ENCODE results near the gene CD200R1L. TPM values are rescaled to one million over a fixed set of nuclear protein-coding genes. Genes with fewer than 3 reads are reported as not detected.

Gene CD200R1L
- total RNA-seq, 4 donors from 2014 or later, result not detected

DNA sequence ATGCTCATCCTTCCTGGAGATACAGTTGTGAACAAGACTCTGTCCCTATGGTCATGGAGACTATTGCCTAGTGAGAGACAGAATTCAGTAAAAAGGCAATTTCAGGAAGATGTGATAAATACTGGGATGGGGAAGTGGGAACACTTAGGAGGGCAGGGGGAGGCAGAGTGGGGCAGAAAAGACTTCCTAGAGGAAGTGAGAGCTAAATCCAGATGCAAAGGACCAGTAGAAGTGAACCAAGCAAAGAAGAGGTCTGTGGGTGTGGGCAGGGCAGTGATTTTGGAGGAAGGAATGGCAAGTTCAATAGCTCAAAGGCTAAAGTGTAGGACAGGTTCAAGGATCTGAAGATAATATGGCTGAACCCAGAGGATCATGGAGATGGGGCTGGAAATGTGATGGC is 68.9 kb downstream of the CD200R1L start:
- Histone ChIP-seq H3K27ac (peak overlapping the region; percentile 51), H3K4me3 (no peak overlapping the region), H3K27me3 (no peaks in the 10 kb centered on the region), H3K4me1 (peaks cover 59% of the 10 kb centered on the region), H3K36me3 (no peaks in the 10 kb centered on the region), H3K9me3 (no peaks in the 10 kb centered on the region)
- no peak for TF ChIP-seq POLR2AphosphoS5 (IDR thresholded peaks at IDR 0.05)
- no peak for TF ChIP-seq EP300 (IDR thresholded peaks at IDR 0.05)
- TF ChIP-seq CTCF (IDR thresholded peaks at IDR 0.05), result no peak
- no peak for TF ChIP-seq POLR2A (IDR thresholded peaks at IDR 0.05)
- no peak for DNase-seq (ENCODE audit: low spot score in 2 of 2)

- Histone ChIP-seq H3K36me3 (no peaks in the 10 kb centered on the region), H3K27me3 (no peaks in the 10 kb centered on the region), H3K4me3 (no peak overlapping the region), H3K27ac (no peak overlapping the region), H3K4me1 (peaks cover 59% of the 10 kb centered on the region), H3K9me3 (no peaks in the 10 kb centered on the region)
- DNase-seq (ENCODE audit: low spot score in 2 of 2), result no peak
- TF ChIP-seq POLR2A (IDR thresholded peaks at IDR 0.05) (no peak), POLR2AphosphoS5 (IDR thresholded peaks at IDR 0.05) (no peak), EP300 (IDR thresholded peaks at IDR 0.05) (no peak), CTCF (IDR thresholded peaks at IDR 0.05) (no peak)
- 75% methylated on average over 3 of the region's 3 CpGs for WGBS
These were observed 69.8 kb downstream of the CD200R1L start for GRCh38 chr3:112776836-112777235.

- Histone ChIP-seq H3K27ac (peak overlapping the region; percentile 76), H3K4me3 (no peak overlapping the region), H3K36me3 (no peaks in the 10 kb centered on the region), H3K27me3 (no peaks in the 10 kb centered on the region), H3K4me1 (peaks cover 56% of the 10 kb centered on the region), H3K9me3 (no peaks in the 10 kb centered on the region)
- TF ChIP-seq POLR2A (IDR thresholded peaks at IDR 0.05) (no peak), CTCF (IDR thresholded peaks at IDR 0.05) (no peak), POLR2AphosphoS5 (IDR thresholded peaks at IDR 0.05) (no peak), EP300 (IDR thresholded peaks at IDR 0.05) (no peak)
- 47% methylated on average over 2 of the region's 2 CpGs for WGBS
- DNase-seq (ENCODE audit: low spot score in 2 of 2), result no peak
These were observed 70.7 kb downstream of the CD200R1L start for GRCh38 chr3:112776000-112776399.

- Histone ChIP-seq H3K9me3 (no peaks in the 10 kb centered on the region), H3K27ac (peak overlapping the region; percentile 76), H3K27me3 (no peaks in the 10 kb centered on the region), H3K4me1 (peaks cover 48% of the 10 kb centered on the region), H3K36me3 (no peaks in the 10 kb centered on the region), H3K4me3 (no peak overlapping the region)
- DNase-seq (ENCODE audit: low spot score in 2 of 2), result no peak
- 41% methylated on average over 4 of the region's 4 CpGs for WGBS
- TF ChIP-seq POLR2A (IDR thresholded peaks at IDR 0.05), result no peak
- TF ChIP-seq CTCF (IDR thresholded peaks at IDR 0.05), result no peak
- TF ChIP-seq POLR2AphosphoS5 (IDR thresholded peaks at IDR 0.05), result no peak
- TF ChIP-seq EP300 (IDR thresholded peaks at IDR 0.05), result no peak
These were observed 71.5 kb downstream of the CD200R1L start for GRCh38 chr3:112775011-112775742.

- Histone ChIP-seq H3K27ac (peak overlapping the region; percentile 8), H3K27me3 (no peaks in the 10 kb centered on the region), H3K4me3 (no peak overlapping the region), H3K4me1 (peaks cover 40% of the 10 kb centered on the region), H3K36me3 (no peaks in the 10 kb centered on the region), H3K9me3 (no peaks in the 10 kb centered on the region)
- 65% methylated on average over 6 of the region's 6 CpGs for WGBS
- no peak for DNase-seq (ENCODE audit: low spot score in 2 of 2)
- TF ChIP-seq CTCF (IDR thresholded peaks at IDR 0.05) (no peak), EP300 (IDR thresholded peaks at IDR 0.05) (no peak), POLR2AphosphoS5 (IDR thresholded peaks at IDR 0.05) (no peak), POLR2A (IDR thresholded peaks at IDR 0.05) (no peak)
These were observed 72.3 kb downstream of the CD200R1L start for GRCh38 chr3:112774293-112774926.
